Measurements from ENCODE around the gene INPP5D. TPM values are rescaled to one million over a fixed set of nuclear protein-coding genes. Genes with fewer than 3 reads are reported as not detected.
"Not testable (repeated sequence)": the region's sequence is repeated elsewhere in the genome, so short reads cannot be mapped to it uniquely, and the experiment has no call there.

The INPP5D gene
- total RNA-seq (2014; rRNA removed; shearing (Covaris generic)), result 0.47 and 0.68 TPM in 2 replicates

GRCh38 chr2:233059797-233060500 lies at the start of gene INPP5D:
Gene INPP5D, plus strand, starts transcription at chr2:233060342. Its CDS starts 137 bp downstream, at chr2:233060479.
- Histone ChIP-seq H3K36me3 (no peaks in the 10 kb centered on the region), H3K27me3 (no peaks in the 10 kb centered on the region), H3K4me3 (no peak within 1 kb of the TSS), H3K4me1 (peaks cover 10% of the 10 kb centered on the region; the same call in 1 of the 2 replicates), H3K27ac (no peak within 1 kb of the TSS), H3K9me3 (replicated peaks) (no peaks in the 10 kb centered on the region)
- no peak for DNase-seq

GRCh38 chr2:233010569-233011267 lies 49.4 kb upstream of the INPP5D start:
- no peak overlapping the region for H3K27ac ChIP-seq
- no peaks in the 10 kb centered on the region for H3K4me1 ChIP-seq
- H3K9me3 ChIP-seq (replicated peaks), result no peaks in the 10 kb centered on the region
- no peak for DNase-seq
- no peaks in the 10 kb centered on the region for H3K27me3 ChIP-seq
- no peak overlapping the region for H3K4me3 ChIP-seq
- H3K36me3 ChIP-seq, result no peaks in the 10 kb centered on the region

- Histone ChIP-seq H3K27me3 (no peaks in the 10 kb centered on the region), H3K27ac (no peak overlapping the region), H3K4me1 (no peaks in the 10 kb centered on the region), H3K4me3 (no peak overlapping the region), H3K36me3 (no peaks in the 10 kb centered on the region), H3K9me3 (replicated peaks) (no peaks in the 10 kb centered on the region)
- no peak for DNase-seq
These were observed 48.9 kb upstream of the INPP5D start for GRCh38 chr2:233011268-233011650.

- Histone ChIP-seq H3K4me1 (no peaks in the 10 kb centered on the region), H3K27me3 (no peaks in the 10 kb centered on the region), H3K9me3 (replicated peaks) (no peaks in the 10 kb centered on the region), H3K36me3 (no peaks in the 10 kb centered on the region), H3K27ac (no peak overlapping the region), H3K4me3 (no peak overlapping the region)
- DNase-seq, result no peak
These were observed 48.4 kb upstream of the INPP5D start for GRCh38 chr2:233011702-233012131.

- no peaks in the 10 kb centered on the region for H3K9me3 ChIP-seq (replicated peaks)
- H3K27me3 ChIP-seq, result no peaks in the 10 kb centered on the region
- DNase-seq, result no peak
- no peaks in the 10 kb centered on the region for H3K36me3 ChIP-seq
- H3K27ac ChIP-seq, result no peak overlapping the region
- H3K4me1 ChIP-seq, result no peaks in the 10 kb centered on the region
- H3K4me3 ChIP-seq, result no peak overlapping the region
These were observed 47.7 kb upstream of the INPP5D start for GRCh38 chr2:233012301-233012971.

- Histone ChIP-seq H3K27me3 (no peaks in the 10 kb centered on the region), H3K4me1 (no peaks in the 10 kb centered on the region), H3K4me3 (no peak within 1 kb of the TSS), H3K36me3 (no peaks in the 10 kb centered on the region), H3K27ac (no peak within 1 kb of the TSS), H3K9me3 (replicated peaks) (no peaks in the 10 kb centered on the region)
- no peak for DNase-seq
These were observed 47.1 kb upstream of the INPP5D start, which contains the start of gene NGEF for GRCh38 chr2:233013027-233013461. Gene NGEF, minus strand, starts transcription at chr2:233013256. Its CDS starts 38,366 bp downstream, at chr2:232974890.

GRCh38 chr2:233013650-233014049 lies 46.5 kb upstream of the INPP5D start:
- DNase-seq, result no peak
- Histone ChIP-seq H3K4me3 (no peak overlapping the region), H3K36me3 (no peaks in the 10 kb centered on the region), H3K27ac (no peak overlapping the region), H3K9me3 (replicated peaks) (no peaks in the 10 kb centered on the region), H3K27me3 (no peaks in the 10 kb centered on the region), H3K4me1 (no peaks in the 10 kb centered on the region)

GRCh38 chr2:233015019-233015645 lies 45.0 kb upstream of the INPP5D start:
- H3K4me1 ChIP-seq, result no peaks in the 10 kb centered on the region
- no peaks in the 10 kb centered on the region; the same call in 1 of the 2 replicates for H3K9me3 ChIP-seq (replicated peaks)
- H3K36me3 ChIP-seq, result no peaks in the 10 kb centered on the region
- H3K4me3 ChIP-seq, result no peak overlapping the region
- H3K27ac ChIP-seq, result no peak overlapping the region
- DNase-seq, result no peak
- no peaks in the 10 kb centered on the region for H3K27me3 ChIP-seq

GRCh38 chr2:233017947-233018346 lies 42.2 kb upstream of the INPP5D start:
- H3K9me3 ChIP-seq (replicated peaks), result no peaks in the 10 kb centered on the region; the same call in 1 of the 2 replicates
- no peaks in the 10 kb centered on the region for H3K36me3 ChIP-seq
- H3K4me1 ChIP-seq, result no peaks in the 10 kb centered on the region
- H3K4me3 ChIP-seq, result no peak overlapping the region
- no peak overlapping the region for H3K27ac ChIP-seq
- H3K27me3 ChIP-seq, result no peaks in the 10 kb centered on the region
- DNase-seq, result no peak

GRCh38 chr2:233019610-233020009 lies 40.5 kb upstream of the INPP5D start:
- not testable (repeated sequence) for H3K4me1 ChIP-seq; H3K36me3 ChIP-seq; DNase-seq; H3K27me3 ChIP-seq; H3K9me3 ChIP-seq (replicated peaks); H3K4me3 ChIP-seq; H3K27ac ChIP-seq

- Histone ChIP-seq H3K27ac (no peak overlapping the region), H3K27me3 (no peaks in the 10 kb centered on the region), H3K4me1 (no peaks in the 10 kb centered on the region), H3K4me3 (no peak overlapping the region), H3K36me3 (no peaks in the 10 kb centered on the region), H3K9me3 (replicated peaks) (no peaks in the 10 kb centered on the region; the same call in 1 of the 2 replicates)
- DNase-seq, result no peak
These were observed 39.7 kb upstream of the INPP5D start for GRCh38 chr2:233020454-233020853.

GRCh38 chr2:233021771-233022170 lies 38.4 kb upstream of the INPP5D start:
- H3K27ac ChIP-seq, result no peak overlapping the region
- no peaks in the 10 kb centered on the region; the same call in 1 of the 2 replicates for H3K9me3 ChIP-seq (replicated peaks)
- no peak overlapping the region for H3K4me3 ChIP-seq
- H3K27me3 ChIP-seq, result no peaks in the 10 kb centered on the region
- H3K36me3 ChIP-seq, result no peaks in the 10 kb centered on the region
- DNase-seq, result peak in 1 of 2 experiments; percentile 26
- no peaks in the 10 kb centered on the region for H3K4me1 ChIP-seq

GRCh38 chr2:233022561-233022960 lies 37.6 kb upstream of the INPP5D start:
- Histone ChIP-seq H3K9me3 (replicated peaks) (no peaks in the 10 kb centered on the region; the same call in 1 of the 2 replicates), H3K27me3 (no peaks in the 10 kb centered on the region), H3K36me3 (no peaks in the 10 kb centered on the region), H3K4me1 (no peaks in the 10 kb centered on the region), H3K4me3 (no peak overlapping the region), H3K27ac (no peak overlapping the region)
- no peak for DNase-seq

GRCh38 chr2:233023007-233023760 lies 37.0 kb upstream of the INPP5D start:
- no peaks in the 10 kb centered on the region for H3K36me3 ChIP-seq

More at GRCh38 chr2:233023007-233023760, 37.0 kb upstream of the INPP5D start:
- H3K4me3 ChIP-seq, result no peak overlapping the region
- no peak for DNase-seq
- H3K27me3 ChIP-seq, result no peaks in the 10 kb centered on the region
- H3K9me3 ChIP-seq (replicated peaks), result no peaks in the 10 kb centered on the region; the same call in 1 of the 2 replicates
- no peaks in the 10 kb centered on the region for H3K4me1 ChIP-seq
- H3K27ac ChIP-seq, result no peak overlapping the region

Data from SJCRH30 (cell line).